ENCODE measurements around the gene CRTC1.
A peak's percentile ranks its signal among the peaks of the same experiment; 100 is the strongest.

Gene CRTC1

GRCh38 chr19:18778826-18779495 lies 95.5 kb downstream of the CRTC1 start:
- H3K4me3 ChIP-seq (ENCODE audit: low read length), result no peak overlapping the region
- no peaks in the 10 kb centered on the region for H3K36me3 ChIP-seq (ENCODE audit: control insufficient read depth, low read length)
- H3K79me2 ChIP-seq (ENCODE audit: control insufficient read depth, low read length), result no peaks in the 10 kb centered on the region
- no peaks in the 10 kb centered on the region for H3F3A ChIP-seq (ENCODE audit: control insufficient read depth, insufficient read depth)
- H3K9me2 ChIP-seq (replicated peaks; ENCODE audit: control insufficient read depth, low read length), result no peaks in the 10 kb centered on the region
- no peaks in the 10 kb centered on the region for H3K4me1 ChIP-seq (ENCODE audit: control insufficient read depth, low read length)
- TF ChIP-seq EZH2phosphoT487 (IDR thresholded peaks at IDR 0.05; ENCODE audit: borderline replicate concordance, low read length), result no peak
- H4K20me1 ChIP-seq (ENCODE audit: control insufficient read depth, insufficient read depth, low read depth, low read length), result no peaks in the 10 kb centered on the region
- no peaks in the 10 kb centered on the region for H3K9me3 ChIP-seq (ENCODE audit: control insufficient read depth, insufficient read depth, low read length)
- no peaks in the 10 kb centered on the region for H3K27me3 ChIP-seq (ENCODE audit: control insufficient read depth, low read length)
- no peak overlapping the region for H3K27ac ChIP-seq (ENCODE audit: low read depth, low read length)
- H3K4me2 ChIP-seq (ENCODE audit: low read length), result no peak overlapping the region

- Histone ChIP-seq H3K9me3 (ENCODE audit: control insufficient read depth, insufficient read depth, low read length) (no peaks in the 10 kb centered on the region), H3K4me2 (ENCODE audit: low read length) (no peak overlapping the region), H3K4me3 (ENCODE audit: low read length) (no peak overlapping the region), H3K27ac (ENCODE audit: low read depth, low read length) (no peak overlapping the region), H3K36me3 (ENCODE audit: control insufficient read depth, low read length) (no peaks in the 10 kb centered on the region), H3K4me1 (ENCODE audit: control insufficient read depth, low read length) (peaks cover 2% of the 10 kb centered on the region; the same call in 1 of the 2 replicates), H4K20me1 (ENCODE audit: control insufficient read depth, insufficient read depth, low read depth, low read length) (no peaks in the 10 kb centered on the region), H3K27me3 (ENCODE audit: control insufficient read depth, low read length) (no peaks in the 10 kb centered on the region), H3K9me2 (replicated peaks; ENCODE audit: control insufficient read depth, low read length) (no peaks in the 10 kb centered on the region), H3F3A (ENCODE audit: control insufficient read depth, insufficient read depth) (no peaks in the 10 kb centered on the region), H3K79me2 (ENCODE audit: control insufficient read depth, low read length) (no peaks in the 10 kb centered on the region)
- TF ChIP-seq CTCF (IDR thresholded peaks at IDR 0.05; ENCODE audit: low read depth, low read length, poor library complexity, severe bottlenecking) (no peak), EZH2phosphoT487 (IDR thresholded peaks at IDR 0.05; ENCODE audit: borderline replicate concordance, low read length) (no peak)
These were observed 96.6 kb downstream of the CRTC1 start for GRCh38 chr19:18780081-18780480.

GRCh38 chr19:18780631-18781030 lies 97.2 kb downstream of the CRTC1 start:
- Histone ChIP-seq H3K36me3 (ENCODE audit: control insufficient read depth, low read length) (no peaks in the 10 kb centered on the region), H3K27me3 (ENCODE audit: control insufficient read depth, low read length) (no peaks in the 10 kb centered on the region), H3K9me2 (replicated peaks; ENCODE audit: control insufficient read depth, low read length) (no peaks in the 10 kb centered on the region), H3K4me3 (ENCODE audit: low read length) (no peak overlapping the region), H4K20me1 (ENCODE audit: control insufficient read depth, insufficient read depth, low read depth, low read length) (no peaks in the 10 kb centered on the region), H3K4me1 (ENCODE audit: control insufficient read depth, low read length) (peaks cover 7% of the 10 kb centered on the region), H3K79me2 (ENCODE audit: control insufficient read depth, low read length) (no peaks in the 10 kb centered on the region), H3K27ac (ENCODE audit: low read depth, low read length) (no peak overlapping the region), H3K9me3 (ENCODE audit: control insufficient read depth, insufficient read depth, low read length) (no peaks in the 10 kb centered on the region), H3K4me2 (ENCODE audit: low read length) (no peak overlapping the region), H3F3A (ENCODE audit: control insufficient read depth, insufficient read depth) (no peaks in the 10 kb centered on the region)
- peak; percentile 21 for TF ChIP-seq CTCF (IDR thresholded peaks at IDR 0.05; ENCODE audit: low read depth, low read length, poor library complexity, severe bottlenecking)
- TF ChIP-seq EZH2phosphoT487 (IDR thresholded peaks at IDR 0.05; ENCODE audit: borderline replicate concordance, low read length), result no peak

- Histone ChIP-seq H3K4me3 (ENCODE audit: low read length) (no peak overlapping the region), H3K4me1 (ENCODE audit: control insufficient read depth, low read length) (peaks cover 7% of the 10 kb centered on the region), H3K79me2 (ENCODE audit: control insufficient read depth, low read length) (no peaks in the 10 kb centered on the region), H3K27ac (ENCODE audit: low read depth, low read length) (no peak overlapping the region), H4K20me1 (ENCODE audit: control insufficient read depth, insufficient read depth, low read depth, low read length) (no peaks in the 10 kb centered on the region), H3K27me3 (ENCODE audit: control insufficient read depth, low read length) (no peaks in the 10 kb centered on the region), H3K4me2 (ENCODE audit: low read length) (no peak overlapping the region), H3K9me3 (ENCODE audit: control insufficient read depth, insufficient read depth, low read length) (no peaks in the 10 kb centered on the region), H3K9me2 (replicated peaks; ENCODE audit: control insufficient read depth, low read length) (no peaks in the 10 kb centered on the region), H3F3A (ENCODE audit: control insufficient read depth, insufficient read depth) (no peaks in the 10 kb centered on the region), H3K36me3 (ENCODE audit: control insufficient read depth, low read length) (no peaks in the 10 kb centered on the region)
- TF ChIP-seq CTCF (IDR thresholded peaks at IDR 0.05; ENCODE audit: low read depth, low read length, poor library complexity, severe bottlenecking) (no peak), EZH2phosphoT487 (IDR thresholded peaks at IDR 0.05; ENCODE audit: borderline replicate concordance, low read length) (no peak)
These were observed 97.6 kb downstream of the CRTC1 start for GRCh38 chr19:18781047-18781600.

Measured in DOHH2 (cell line).